B cell (primary cell): ENCODE results near the gene MAPK8IP2. TPM values are rescaled to one million over a fixed set of nuclear protein-coding genes. Genes with fewer than 3 reads are reported as not detected.

Source experiments
- ATAC-seq: fragments of 200-7000 bp; cut with Tn5 transposase; one replicate; pipeline ENCODE4 v1.10.0; 2021; ENCODE audit warnings: low read depth, mild to moderate bottlenecking, moderate number of reproducible peaks, moderate library complexity
- CTCF ChIA-PET: fragments of 350-600 bp; sonication (Branson Sonifier 250); formaldehyde crosslinking; loops from one replicate; lab custom pipeline; 2021; ENCODE audit warnings: antibody characterized with exemption, inconsistent platforms; lab: Charles Lee
- POLR2A ChIA-PET: fragments of 350-600 bp; sonication (Branson Sonifier 250); formaldehyde crosslinking; loops from one replicate; lab custom pipeline; 2021; ENCODE audit warnings: antibody characterized with exemption; lab: Charles Lee
- DNase-seq: peaks from one replicate; pipeline ENCODE4 v3.0.0; 2013
- H2AFZ ChIP-seq: 2 replicates; pipeline ENCODE4 v1.6.1; 2012; ENCODE audit warnings: mild to moderate bottlenecking, low read depth, low read length; ENCODE audit not compliant: insufficient read depth, poor library complexity, severe bottlenecking
- H3K27ac ChIP-seq, 2 donors: 1 replicate in 1 of 2; 2 replicates in 1 of 2; pipeline ENCODE4 v1.5.1; 2012 to 2013; ENCODE audit warnings: low read length in 2 of 2, mild to moderate bottlenecking in 2 of 2, moderate library complexity in 1 of 2
- H3K27me3 ChIP-seq, 4 experiments: fragments of 200-600 bp in 1 of 4; sonication (generic) in 1 of 4; replicated peaks in 1 of 4; 1 replicate in 2 of 4; 2 replicates in 2 of 4; pipeline versions ENCODE4 v1.6.1 to v1.7.0; 2013 to 2016; ENCODE audit warnings: low read length in 3 of 4, mild to moderate bottlenecking in 2 of 4, mixed read lengths in 1 of 4, moderate library complexity in 1 of 4; ENCODE audit not compliant: insufficient read depth in 4 of 4, control insufficient read depth in 3 of 4; ENCODE audit errors: control extremely low read depth in 1 of 4
- H3K36me3 ChIP-seq, 2 experiments: replicated peaks in 1 of 2; 1 replicate in 1 of 2; 2 replicates in 1 of 2; pipeline versions ENCODE4 v1.6.1 to v1.7.1; 2013; ENCODE audit warnings: low read length in 1 of 2; ENCODE audit not compliant: insufficient read depth in 2 of 2, control insufficient read depth in 1 of 2; ENCODE audit errors: control extremely low read depth in 1 of 2, extremely low read depth in 1 of 2
- H3K4me1 ChIP-seq, 2 donors: fragments of 200-600 bp in 1 of 2; sonication (generic) in 1 of 2; 1 replicate in 1 of 2; 2 replicates in 1 of 2; pipeline versions ENCODE4 v1.5.1 to v1.6.1; 2013 to 2017; ENCODE audit warnings: low read length in 2 of 2; ENCODE audit not compliant: control insufficient read depth in 2 of 2, insufficient read depth in 2 of 2
- H3K4me2 ChIP-seq: replicated peaks from 2 replicates; pipeline ENCODE3; 2012; ENCODE audit warnings: mild to moderate bottlenecking, low read depth, low read length; ENCODE audit not compliant: poor library complexity, severe bottlenecking
- H3K4me3 ChIP-seq, 5 experiments: fragments of 200-600 bp in 1 of 5; sonication (generic) in 1 of 5; 1 replicate in 3 of 5; 2 replicates in 2 of 5; pipeline versions ENCODE4 v1.5.1 to v1.7.0; 2011 to 2016; ENCODE audit warnings: low read length in 4 of 5, mild to moderate bottlenecking in 4 of 5, low read depth in 2 of 5, control low read depth in 1 of 5, moderate library complexity in 1 of 5; ENCODE audit not compliant: insufficient read depth in 1 of 5; ENCODE audit errors: control extremely low read depth in 1 of 5, extremely low read depth in 1 of 5
- H3K79me2 ChIP-seq: fragments of 200-600 bp; sonication (generic); one replicate; pipeline ENCODE4 v1.6.0; 2016; ENCODE audit warnings: low read length; ENCODE audit not compliant: control insufficient read depth, insufficient read depth
- H3K9ac ChIP-seq: fragments of 200-600 bp; sonication (generic); 2 replicates; pipeline ENCODE4 v1.6.1; 2017; ENCODE audit warnings: mild to moderate bottlenecking, low read length, moderate library complexity
- H3K9me3 ChIP-seq, 3 donors: one replicate each; pipeline versions ENCODE4 v1.6.1 to v1.7.1; 2013; ENCODE audit warnings: low read length in 2 of 3; ENCODE audit not compliant: control insufficient read depth in 2 of 3, insufficient read depth in 1 of 3; ENCODE audit errors: control extremely low read depth in 1 of 3
- H4K20me1 ChIP-seq: 2 replicates; pipeline ENCODE4 v1.6.0; 2012; ENCODE audit warnings: mild to moderate bottlenecking, low read length; ENCODE audit not compliant: insufficient read depth, control insufficient read depth, poor library complexity, severe bottlenecking
- H3K27ac Mint-ChIP-seq: one replicate; pipeline ENCODE4 v1.8.0; 2021; ENCODE audit warnings: mixed read lengths
- H3K27me3 Mint-ChIP-seq: one replicate; pipeline ENCODE4 v1.8.0; 2021; ENCODE audit warnings: mixed read lengths
- H3K4me1 Mint-ChIP-seq: one replicate; pipeline ENCODE4 v1.8.0; 2021; ENCODE audit warnings: mixed read lengths
- H3K4me3 Mint-ChIP-seq: one replicate; pipeline ENCODE4 v1.8.0; 2021; ENCODE audit warnings: mixed read lengths
- H3K9me3 Mint-ChIP-seq: one replicate; pipeline ENCODE4 v1.8.0; 2022; ENCODE audit warnings: mixed read lengths; ENCODE audit not compliant: insufficient read depth
- CTCF ChIP-seq: fragments of 200-600 bp; IDR thresholded peaks from one replicate; pipeline ENCODE4 v1.8.0; 2022; ENCODE audit warnings: antibody characterized with exemption, mild to moderate bottlenecking
- EZH2 ChIP-seq: IDR thresholded peaks from 2 replicates; pipeline ENCODE4 v1.6.1; 2012; ENCODE audit warnings: borderline replicate concordance, low read depth, mild to moderate bottlenecking, moderate library complexity, low read length; ENCODE audit not compliant: insufficient read depth, poor library complexity, severe bottlenecking
- WGBS: methylation state at CpG from one replicate; pipeline ENCODE4 v1.1.5; 2013; ENCODE audit warnings: missing lambda C conversion rate; ENCODE audit not compliant: insufficient coverage; 5-methylcytosine and 5-hydroxymethylcytosine counted together
- intact Hi-C: fragments of 100-400 bp; cut with micrococcal nuclease; formaldehyde crosslinking; loops from one replicate; pipeline ENCODE4 v1.10.0; 2022
- polyA plus RNA-seq: library from polyadenylated mRNA; depleted of rRNA; stranded (reverse); fragments of >200 nt; gene quantifications from 2 replicates; pipeline ENCODE4 v1.2.3, GENCODE V29; 2012
- total RNA-seq, 2 donors: library from RNA; stranded (reverse); fragments of 120-200 nt in 1 of 2; gene quantifications; 1 replicate in 1 of 2; 2 replicates in 1 of 2; pipeline versions ENCODE4 v1.2.3 to v1.2.4, GENCODE V29; 2013 to 2022

The MAPK8IP2 gene
- total and polyA plus RNA-seq, 2 donors (not counting 1 experiment from before 2014, with no cell fraction given) = 0.19 to 0.39 TPM

- Histone ChIP-seq H3K27ac (peak overlapping the region; percentile 91 to 95), H3K27me3 (no peaks in the 10 kb centered on the region), H3K4me1 (peaks cover 24 to 35% of the 10 kb centered on the region in 2 donors), H3K4me3 (peak overlapping the region; percentile 46 to 79 (median 59)), H3K9ac (peak overlapping the region; percentile 79), H3K36me3 (no peaks in the 10 kb centered on the region), H2AFZ (peak overlapping the region; percentile 53), H3K4me2 (peak overlapping the region; percentile 89), H3K9me3 (no peaks in the 10 kb centered on the region), H3K79me2 (no peaks in the 10 kb centered on the region), H4K20me1 (no peaks in the 10 kb centered on the region)
- DNase-seq (peak; percentile 73), ATAC-seq (peak; percentile 48)
- H3K9me3 Mint-ChIP-seq = no peaks in the 10 kb centered on the region
- CTCF ChIA-PET = interaction anchor here (0.7 to 2.9 kb wide), 33 partner anchors 21 to 382 kb away, joined by 3 to 48 read pairs (median 5); partner anchors contain the start of genes HDAC10, KLHDC7B, LMF2 and NCAPH2
- peak overlapping the region; percentile 97 for H3K27ac Mint-ChIP-seq
- WGBS = 0% methylated on average over 3 of the region's 10 CpGs
- POLR2A ChIA-PET = interaction anchor here (0.7 to 2.2 kb wide), 13 partner anchors 39 to 378 kb away, joined by 3 to 20 read pairs (median 7); partner anchors contain the start of genes CHKB, HDAC10, LMF2 and NCAPH2
- intact Hi-C loops = loop anchor here (1.0 to 5.0 kb wide), 8 partner anchors 77 to 431 kb away; partner anchors contain the start of genes KLHDC7B, MAPK11, PPP6R2 and TUBGCP6
- H3K27me3 Mint-ChIP-seq = no peaks in the 10 kb centered on the region
- H3K4me3 Mint-ChIP-seq = peak overlapping the region; percentile 95
- peaks cover 31% of the 10 kb centered on the region for H3K4me1 Mint-ChIP-seq
- TF ChIP-seq CTCF (no peak), EZH2 (no peak)
Measured at GRCh38 chr22:50621356-50621880, 20.8 kb downstream of the MAPK8IP2 start.
